IPS-18a (cell line): Measurements from ENCODE around the gene PQBP1.

Experiments used
- H3K27ac ChIP-seq: one replicate; pipeline ENCODE4 v1.5.1; 2013; ENCODE audit warnings: low read length
- H3K27me3 ChIP-seq: one replicate; pipeline ENCODE4 v1.6.1; 2013; ENCODE audit warnings: mild to moderate bottlenecking, low read length; ENCODE audit not compliant: control insufficient read depth, insufficient read depth
- H3K36me3 ChIP-seq: one replicate; pipeline ENCODE4 v1.6.1; 2013; ENCODE audit warnings: low read depth, low read length; ENCODE audit not compliant: control insufficient read depth
- H3K4me1 ChIP-seq: one replicate; pipeline ENCODE4 v1.6.1; 2013; ENCODE audit warnings: low read depth, low read length; ENCODE audit not compliant: control insufficient read depth
- H3K4me3 ChIP-seq: one replicate; pipeline ENCODE4 v1.5.1; 2013; ENCODE audit warnings: low read length
- H3K9ac ChIP-seq: one replicate; pipeline ENCODE4 v1.6.1; 2013; ENCODE audit warnings: mild to moderate bottlenecking, low read length, moderate library complexity
- H3K9me3 ChIP-seq: one replicate; pipeline ENCODE4 v1.6.1; 2013; ENCODE audit warnings: low read depth, low read length; ENCODE audit not compliant: control insufficient read depth

PQBP1 gene

GRCh38 chrX:48945517-48946348 lies 48.0 kb downstream of the PQBP1 start:
- H3K36me3 ChIP-seq, result peaks cover 5% of the 10 kb centered on the region
- no peaks in the 10 kb centered on the region for H3K4me1 ChIP-seq
- H3K27me3 ChIP-seq, result no peaks in the 10 kb centered on the region
- no peak overlapping the region for H3K9ac ChIP-seq
- H3K9me3 ChIP-seq, result no peaks in the 10 kb centered on the region
- no peak overlapping the region for H3K27ac ChIP-seq
- no peak overlapping the region for H3K4me3 ChIP-seq

GRCh38 chrX:48948589-48948988 lies 50.9 kb downstream of the PQBP1 start:
- no peaks in the 10 kb centered on the region for H3K9me3 ChIP-seq
- H3K36me3 ChIP-seq, result peaks cover 3% of the 10 kb centered on the region
- no peaks in the 10 kb centered on the region for H3K27me3 ChIP-seq
- H3K4me3 ChIP-seq, result no peak overlapping the region
- H3K27ac ChIP-seq, result no peak overlapping the region
- H3K4me1 ChIP-seq, result no peaks in the 10 kb centered on the region
- no peak overlapping the region for H3K9ac ChIP-seq
